NCI-H1105 treated with DMSO at 0.1 percent for 48 hours (cell line): ENCODE results near the gene EIF4G1.

Experiments
- DNase-seq: peaks from one replicate; lab custom pipeline; 2025; lab: John Stamatoyannopoulos, UW

EIF4G1 gene

GRCh38 chr3:184366619-184367289 is 52.3 kb downstream of the EIF4G1 start:
- no peak for DNase-seq

GRCh38 chr3:184368116-184368515 is 53.7 kb downstream of the EIF4G1 start:
- no peak for DNase-seq

- no peak for DNase-seq
These were observed 54.3 kb downstream of the EIF4G1 start for GRCh38 chr3:184368586-184369183.

- peak; percentile 94 for DNase-seq
These were observed 57.2 kb downstream of the EIF4G1 start for GRCh38 chr3:184371570-184372018.

GRCh38 chr3:184372296-184372821 is 58.0 kb downstream of the EIF4G1 start:
- DNase-seq: no peak

GRCh38 chr3:184372911-184373310 is 58.5 kb downstream of the EIF4G1 start:
- no peak for DNase-seq

- no peak for DNase-seq
These were observed 59.0 kb downstream of the EIF4G1 start for GRCh38 chr3:184373422-184373821.

GRCh38 chr3:184375747-184376461 is 61.5 kb downstream of the EIF4G1 start:
- no peak for DNase-seq

GRCh38 chr3:184377374-184377773 is 63.0 kb downstream of the EIF4G1 start:
- DNase-seq: no peak

GRCh38 chr3:184377882-184378445 is 63.6 kb downstream of the EIF4G1 start, which contains the start of gene THPO:
Gene THPO, minus strand, starts transcription at chr3:184378207. Its CDS starts 1,948 bp downstream, at chr3:184376259.
- DNase-seq: no peak

GRCh38 chr3:184378651-184379357 is 64.4 kb downstream of the EIF4G1 start:
- no peak for DNase-seq

- DNase-seq: no peak
These were observed 65.2 kb downstream of the EIF4G1 start, which contains the start of gene CHRD for GRCh38 chr3:184379358-184380184. Gene CHRD, plus strand, starts transcription at chr3:184380054. Its CDS starts 265 bp downstream, at chr3:184380319.

GRCh38 chr3:184380185-184380626 is 65.8 kb downstream of the EIF4G1 start:
- peak; percentile 3 for DNase-seq

GRCh38 chr3:184380627-184381260 is 66.3 kb downstream of the EIF4G1 start:
- no peak for DNase-seq

- DNase-seq: no peak
These were observed 67.1 kb downstream of the EIF4G1 start for GRCh38 chr3:184381261-184382224.

GRCh38 chr3:184382326-184383032 is 68.1 kb downstream of the EIF4G1 start:
- DNase-seq: no peak

GRCh38 chr3:184383033-184383740 is 68.8 kb downstream of the EIF4G1 start:
- DNase-seq: no peak

- DNase-seq: no peak
These were observed 69.9 kb downstream of the EIF4G1 start for GRCh38 chr3:184384342-184384741.
